Psoas muscle (tissue), 8 donors: ENCODE data around the gene VCL. TPM values are rescaled to one million over a fixed set of nuclear protein-coding genes. Genes with fewer than 3 reads are reported as not detected.
"Not testable (repeated sequence)": the region's sequence is repeated elsewhere in the genome, so short reads cannot be mapped to it uniquely, and the experiment has no call there.

Experiments used
- ATAC-seq, 4 donors: fragments of 200-7000 bp; cut with Tn5 transposase; one replicate each; pipeline ENCODE4 v1.9.1; 2020; ENCODE audit warnings: moderate library complexity in 3 of 4, mild to moderate bottlenecking in 2 of 4
- DNase-seq, 2 donors: peaks; one replicate each; pipeline ENCODE4 v3.0.0-alpha.2; 2020
- H3K27ac ChIP-seq: fragments of 200-600 bp; one replicate; pipeline ENCODE4 v1.8.0; 2022
- H3K27me3 ChIP-seq, 3 donors: fragments of 200-600 bp in 1 of 3; one replicate each; pipeline versions ENCODE4 v1.6.1 to v1.8.0; 2013 to 2022; ENCODE audit warnings: low read length in 2 of 3, mild to moderate bottlenecking in 2 of 3, moderate library complexity in 1 of 3; ENCODE audit not compliant: insufficient read depth in 3 of 3
- H3K36me3 ChIP-seq, 2 donors: fragments of 200-600 bp in 1 of 2; one replicate each; pipeline versions ENCODE4 v1.6.1 to v1.8.0; 2013 to 2022; ENCODE audit warnings: low read depth in 1 of 2, mild to moderate bottlenecking in 1 of 2, moderate library complexity in 1 of 2; ENCODE audit not compliant: insufficient read depth in 1 of 2
- H3K4me1 ChIP-seq: fragments of 200-600 bp; one replicate; pipeline ENCODE4 v1.8.0; 2022
- H3K4me3 ChIP-seq: fragments of 200-600 bp; one replicate; pipeline ENCODE4 v1.8.0; 2022; ENCODE audit warnings: mild to moderate bottlenecking
- H3K9me3 ChIP-seq: fragments of 200-600 bp; one replicate; pipeline ENCODE4 v1.8.0; 2022
- WGBS, 3 donors: extraction: QIAGEN DNeasy Blood & Tissue Kit; methylation state at CpG; one replicate each; pipeline versions ENCODE4 v1.1.6 to v1.1.7; 2013; 5-methylcytosine and 5-hydroxymethylcytosine counted together
- intact Hi-C, 2 donors: fragments of 100-400 bp; cut with DNase I; formaldehyde crosslinking; loops; one replicate each; pipeline versions ENCODE4 v1.11.0 to v1.14.2; 2022
- polyA plus RNA-seq, 3 donors: library from polyadenylated mRNA; stranded (reverse); fragments of 200-250 nt; gene quantifications; one replicate each; pipeline ENCODE4 v1.2.3, GENCODE V29; 2013
- total RNA-seq, 4 donors: library from RNA; stranded (reverse); fragmentation: NEBNext Ultra II Directional in 2 of 4; extraction: Animal tissue kit (Norgen Biotek cat#: 25700) in 2 of 4; gene quantifications; one replicate each; pipeline versions ENCODE4 v1.2.1 to v1.2.4, GENCODE V29; 2021 to 2023
- TF ChIP-seq, protein P1 (sequence below): fragments of 200-600 bp; IDR thresholded peaks from one replicate; pipeline ENCODE4 v1.8.0; 2022; ENCODE audit warnings: antibody characterized with exemption
- donor health status: healthy with polysubstance abuse.
- donor health status: DM: no; HTN: no; CAD: no; lungs with moderate emphysema.
- donor health status: Bipolar disorder and iron deficiency.
- donor health status: healthy.
- donor health status: DM: yes; HTN: yes; CAD: no.
- donor health status: DM: no; HTN: no; CAD: no.
- donor health status: DM: no; HTN: no; CAD: no.
- donor health status: DM: yes; HTN: yes; CAD: no.

VCL gene
- total and polyA plus RNA-seq, 7 donors, result 54.5 to 426 (median 93.2) TPM

- DNase-seq (no peak), ATAC-seq (peak in 1 of 4 donors; percentile 11)
- H3K27me3 ChIP-seq, result no peaks in the 10 kb centered on the region
- H3K27ac ChIP-seq, result no peak overlapping the region
- H3K4me3 ChIP-seq, result no peak overlapping the region
- H3K4me1 ChIP-seq, result no peaks in the 10 kb centered on the region
- intact Hi-C loops, result no loop called here
- TF ChIP-seq, protein P1, sequence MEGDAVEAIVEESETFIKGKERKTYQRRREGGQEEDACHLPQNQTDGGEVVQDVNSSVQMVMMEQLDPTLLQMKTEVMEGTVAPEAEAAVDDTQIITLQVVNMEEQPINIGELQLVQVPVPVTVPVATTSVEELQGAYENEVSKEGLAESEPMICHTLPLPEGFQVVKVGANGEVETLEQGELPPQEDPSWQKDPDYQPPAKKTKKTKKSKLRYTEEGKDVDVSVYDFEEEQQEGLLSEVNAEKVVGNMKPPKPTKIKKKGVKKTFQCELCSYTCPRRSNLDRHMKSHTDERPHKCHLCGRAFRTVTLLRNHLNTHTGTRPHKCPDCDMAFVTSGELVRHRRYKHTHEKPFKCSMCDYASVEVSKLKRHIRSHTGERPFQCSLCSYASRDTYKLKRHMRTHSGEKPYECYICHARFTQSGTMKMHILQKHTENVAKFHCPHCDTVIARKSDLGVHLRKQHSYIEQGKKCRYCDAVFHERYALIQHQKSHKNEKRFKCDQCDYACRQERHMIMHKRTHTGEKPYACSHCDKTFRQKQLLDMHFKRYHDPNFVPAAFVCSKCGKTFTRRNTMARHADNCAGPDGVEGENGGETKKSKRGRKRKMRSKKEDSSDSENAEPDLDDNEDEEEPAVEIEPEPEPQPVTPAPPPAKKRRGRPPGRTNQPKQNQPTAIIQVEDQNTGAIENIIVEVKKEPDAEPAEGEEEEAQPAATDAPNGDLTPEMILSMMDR, result no peak
- H3K9me3 ChIP-seq, result no peaks in the 10 kb centered on the region
- WGBS, 3 donors, result 32 to 81% (median 54%) methylated on average over 1 of the region's 1 CpG
- peaks cover 14 to 98% of the 10 kb centered on the region in 2 donors for H3K36me3 ChIP-seq
Observed at GRCh38 chr10:74123081-74123480, 125.2 kb downstream of the VCL start.

DNA sequence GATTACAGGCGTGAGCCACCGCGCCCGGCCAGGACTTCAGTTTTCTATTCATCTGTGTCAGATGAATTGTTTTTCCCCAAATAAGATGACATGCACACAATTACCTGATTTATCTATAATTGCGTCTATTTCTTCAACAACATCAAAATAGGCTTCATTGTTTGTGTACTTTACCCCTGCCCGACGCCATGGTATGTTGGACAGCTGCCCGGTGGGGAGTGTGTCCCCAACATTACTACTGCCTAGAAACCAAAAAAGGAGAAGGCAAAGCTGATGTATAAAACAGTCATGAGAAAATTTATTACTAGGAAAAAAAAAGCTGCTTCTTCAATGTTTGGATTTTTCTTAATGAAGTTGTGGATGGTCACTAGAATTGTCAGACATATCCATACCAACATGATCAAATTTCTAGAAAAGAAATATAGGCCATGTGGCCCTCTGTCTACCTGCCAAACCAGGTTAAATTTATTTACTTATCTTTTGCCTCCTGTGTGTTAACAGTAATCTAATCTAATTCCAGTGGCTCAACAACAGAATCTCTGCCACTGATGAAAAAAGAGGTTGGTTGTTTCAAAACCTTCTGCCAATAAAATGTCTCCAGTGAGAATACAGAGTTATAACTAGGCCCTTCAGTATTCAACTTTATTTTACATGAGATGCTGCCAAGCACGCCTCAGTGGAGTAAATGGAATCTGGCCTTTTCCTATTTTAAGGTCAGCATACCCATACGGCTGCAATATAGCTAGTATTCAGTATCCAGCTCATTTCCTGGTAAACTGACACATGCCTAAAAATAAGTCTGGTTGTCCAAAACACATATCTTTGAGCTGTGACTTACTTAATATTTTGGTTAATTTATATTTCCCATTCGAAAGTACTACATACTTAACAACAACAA lies 136.3 kb downstream of the VCL start:
- H3K4me3 ChIP-seq, result no peak overlapping the region
- TF ChIP-seq, protein P1, result no peak
- intact Hi-C loops, result no loop called here
- peak overlapping the region; percentile 33 for H3K27ac ChIP-seq
- peaks cover 9% of the 10 kb centered on the region for H3K4me1 ChIP-seq
- H3K36me3 ChIP-seq, result peaks cover 4 to 95% of the 10 kb centered on the region in 2 donors
- DNase-seq (no peak), ATAC-seq (peak in 3 of 4 donors; percentile 39 to 49 (median 43))
- no peaks in the 10 kb centered on the region for H3K9me3 ChIP-seq
- no peaks in the 10 kb centered on the region for H3K27me3 ChIP-seq
- 70 to 85% (median 73%) methylated on average over 11 of the region's 11 CpGs for WGBS, 3 donors

GRCh38 chr10:74135452-74135851 lies 137.5 kb downstream of the VCL start:
- H3K4me3 ChIP-seq, result no peak overlapping the region
- DNase-seq (no peak), ATAC-seq (no peak)
- H3K27ac ChIP-seq, result peak overlapping the region; percentile 33
- no peaks in the 10 kb centered on the region for H3K27me3 ChIP-seq
- peaks cover 8 to 86% of the 10 kb centered on the region in 2 donors for H3K36me3 ChIP-seq
- TF ChIP-seq, protein P1, result no peak
- WGBS, 3 donors, result 95 to 96% (median 95%) methylated on average over 3 of the region's 3 CpGs
- intact Hi-C loops, result no loop called here
- no peaks in the 10 kb centered on the region for H3K9me3 ChIP-seq
- H3K4me1 ChIP-seq, result peaks cover 9% of the 10 kb centered on the region

- H3K27me3 ChIP-seq, result no peaks in the 10 kb centered on the region
- no peak overlapping the region for H3K27ac ChIP-seq
- no peak for DNase-seq
- H3K9me3 ChIP-seq, result no peaks in the 10 kb centered on the region
- no peak for ATAC-seq
- no peak overlapping the region for H3K4me3 ChIP-seq
- H3K36me3 ChIP-seq, result peaks cover 8 to 60% of the 10 kb centered on the region in 2 donors
- WGBS, 3 donors, result 91 to 95% (median 91%) methylated on average over 5 of the region's 5 CpGs
- peaks cover 9% of the 10 kb centered on the region for H3K4me1 ChIP-seq
- TF ChIP-seq, protein P1, result no peak
- intact Hi-C loops, result no loop called here
Observed at GRCh38 chr10:74137992-74138391, 140.1 kb downstream of the VCL start.

DNA sequence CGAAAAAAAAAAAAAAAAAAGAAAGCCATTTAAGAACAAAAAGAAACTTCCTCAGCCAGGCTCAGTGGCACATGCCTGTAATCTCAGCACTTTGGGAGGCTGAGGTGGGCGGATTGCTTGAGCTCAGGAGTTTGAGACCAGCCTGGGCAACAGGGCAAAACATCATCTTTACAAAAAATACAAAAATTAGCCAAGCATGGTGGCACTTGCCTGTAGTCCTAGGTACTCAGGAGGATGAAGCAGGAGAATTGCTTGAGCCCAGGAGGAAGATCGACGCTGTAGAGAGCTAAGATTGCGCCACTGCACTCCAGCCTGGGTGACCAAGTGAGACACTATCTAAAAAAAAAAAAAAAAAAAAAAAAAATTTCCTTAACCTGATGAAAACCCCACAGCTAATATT lies 140.7 kb downstream of the VCL start:
- H3K4me1 ChIP-seq, ATAC-seq, intact Hi-C loops, H3K9me3 ChIP-seq, H3K4me3 ChIP-seq, H3K27ac ChIP-seq, H3K27me3 ChIP-seq, DNase-seq: not testable (repeated sequence)
- WGBS, 3 donors, result 96 to 98% (median 97%) methylated on average over 5 of the region's 5 CpGs
- peaks cover 8 to 54% of the 10 kb centered on the region in 2 donors for H3K36me3 ChIP-seq
